Coronary artery (tissue), 2 donors: ENCODE measurements around the gene USP22.

Experiments used
- DNase-seq: peaks from one replicate; pipeline ENCODE4 v3.0.0-alpha.2; 2017; ENCODE audit warnings: low spot score
- H3K27ac ChIP-seq, 2 donors: fragments of 200-600 bp; sonication (generic); one replicate each; pipeline ENCODE4 v1.5.1; 2016 to 2019
- H3K4me3 ChIP-seq: fragments of 200-600 bp; sonication (generic); 2 replicates; pipeline ENCODE4 v1.5.1; 2016; ENCODE audit warnings: mild to moderate bottlenecking, moderate library complexity
- TF ChIP-seq, protein P1 (sequence below): fragments of 200-600 bp; sonication (generic); IDR thresholded peaks from one replicate; pipeline ENCODE4 v1.5.1; 2019; ENCODE audit warnings: antibody characterized with exemption

The USP22 gene

DNA sequence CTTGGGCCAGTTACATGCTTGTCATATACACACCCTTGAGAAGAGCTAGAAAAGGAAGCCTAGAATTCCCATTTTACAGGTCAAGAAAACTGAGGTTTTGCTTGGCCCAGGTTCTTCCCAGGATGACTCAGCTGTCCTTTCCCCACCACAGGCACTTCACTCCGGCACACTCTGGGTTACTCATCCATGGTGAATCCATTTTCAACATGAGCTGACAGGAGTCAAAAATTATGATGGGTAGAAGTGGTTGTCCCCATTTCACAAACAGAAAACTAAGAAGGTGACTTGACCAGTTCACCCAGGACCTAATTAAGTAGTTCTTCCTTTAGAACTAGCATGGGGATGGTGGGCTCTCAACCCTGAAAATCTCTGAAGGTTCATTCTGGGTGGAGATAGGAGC, 67.2 kb downstream of the USP22 start:
- DNase-seq = no peak
- Histone ChIP-seq H3K27ac (no peak overlapping the region), H3K4me3 (no peak overlapping the region)
- TF ChIP-seq, protein P1, sequence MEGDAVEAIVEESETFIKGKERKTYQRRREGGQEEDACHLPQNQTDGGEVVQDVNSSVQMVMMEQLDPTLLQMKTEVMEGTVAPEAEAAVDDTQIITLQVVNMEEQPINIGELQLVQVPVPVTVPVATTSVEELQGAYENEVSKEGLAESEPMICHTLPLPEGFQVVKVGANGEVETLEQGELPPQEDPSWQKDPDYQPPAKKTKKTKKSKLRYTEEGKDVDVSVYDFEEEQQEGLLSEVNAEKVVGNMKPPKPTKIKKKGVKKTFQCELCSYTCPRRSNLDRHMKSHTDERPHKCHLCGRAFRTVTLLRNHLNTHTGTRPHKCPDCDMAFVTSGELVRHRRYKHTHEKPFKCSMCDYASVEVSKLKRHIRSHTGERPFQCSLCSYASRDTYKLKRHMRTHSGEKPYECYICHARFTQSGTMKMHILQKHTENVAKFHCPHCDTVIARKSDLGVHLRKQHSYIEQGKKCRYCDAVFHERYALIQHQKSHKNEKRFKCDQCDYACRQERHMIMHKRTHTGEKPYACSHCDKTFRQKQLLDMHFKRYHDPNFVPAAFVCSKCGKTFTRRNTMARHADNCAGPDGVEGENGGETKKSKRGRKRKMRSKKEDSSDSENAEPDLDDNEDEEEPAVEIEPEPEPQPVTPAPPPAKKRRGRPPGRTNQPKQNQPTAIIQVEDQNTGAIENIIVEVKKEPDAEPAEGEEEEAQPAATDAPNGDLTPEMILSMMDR = no peak

DNA sequence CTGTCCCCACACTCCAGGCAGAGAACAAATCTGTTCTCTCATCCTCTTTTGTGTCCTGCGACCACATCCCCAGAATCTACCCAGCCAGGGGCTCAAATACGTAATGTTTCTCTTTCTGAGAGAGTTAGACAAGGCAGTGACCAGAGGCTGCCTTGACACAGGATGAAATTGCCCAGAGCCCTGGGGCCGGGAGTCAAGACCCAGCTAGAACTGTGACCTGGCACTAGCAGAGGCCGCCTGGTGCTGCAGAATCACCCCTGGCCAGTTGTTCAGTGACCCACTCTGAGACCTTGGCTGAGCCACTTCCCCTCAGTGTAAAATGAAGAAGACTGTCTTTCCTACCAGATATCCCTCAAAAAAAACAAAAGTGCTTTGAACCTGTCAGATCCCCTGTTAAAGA, 72.5 kb downstream of the USP22 start:
- TF ChIP-seq, protein P1 = no peak
- Histone ChIP-seq H3K4me3 (no peak overlapping the region), H3K27ac (no peak overlapping the region)
- no peak for DNase-seq

DNA sequence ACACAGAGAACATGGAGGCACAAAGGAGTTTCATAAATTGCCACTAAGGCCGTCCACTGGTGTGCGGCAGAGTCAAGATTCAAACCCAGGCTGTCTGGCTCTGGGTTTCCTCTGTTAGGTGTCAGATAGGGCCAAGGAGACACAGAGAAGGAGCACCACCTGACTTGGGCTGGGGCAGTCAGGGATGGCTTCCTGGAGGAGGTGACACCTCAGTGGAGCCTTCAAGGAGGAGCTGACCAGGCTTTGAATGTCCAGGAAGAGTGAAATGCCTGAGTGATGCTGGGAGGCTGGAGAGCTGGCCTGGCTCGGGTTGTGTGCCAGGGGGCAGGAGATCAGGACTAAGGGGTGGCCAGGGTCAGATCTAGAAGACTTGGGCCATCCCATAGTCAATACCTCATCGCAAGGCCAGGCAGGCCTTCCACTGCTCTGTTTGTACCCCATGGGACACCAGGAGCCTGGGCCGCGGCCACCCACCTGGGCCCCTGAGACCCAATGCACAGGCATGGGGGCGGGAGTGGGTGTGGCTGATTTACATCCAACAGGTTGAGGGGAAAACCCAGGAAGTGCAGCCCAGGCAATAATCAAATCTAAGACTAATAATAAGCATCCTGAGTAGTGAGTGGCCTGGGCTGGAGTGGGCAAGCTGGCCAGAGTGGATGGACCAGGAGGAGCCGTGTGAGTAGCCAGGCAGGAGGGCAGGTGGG, 73.7 kb downstream of the USP22 start:
- Histone ChIP-seq H3K27ac (no peak overlapping the region), H3K4me3 (no peak overlapping the region)
- no peak for DNase-seq
- TF ChIP-seq, protein P1 = no peak

DNA sequence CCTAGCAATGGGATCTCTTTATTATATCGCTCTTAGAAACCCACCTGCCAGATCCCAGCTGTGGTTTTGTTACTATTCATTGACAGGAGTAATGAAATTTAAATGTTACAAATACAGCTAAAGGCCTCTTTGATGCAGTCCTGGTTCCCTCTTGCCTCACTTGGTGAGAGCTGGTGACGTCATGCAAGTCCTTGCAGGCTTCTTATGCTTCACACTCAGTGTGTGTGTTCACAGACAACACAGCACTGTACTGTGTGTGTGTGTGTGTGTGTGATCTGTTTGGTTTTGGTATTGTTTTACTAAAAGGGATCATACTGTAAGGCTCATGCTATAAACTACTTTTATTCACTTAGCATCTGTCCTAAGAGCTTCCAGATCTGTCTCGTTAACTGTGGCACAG, 75.0 kb downstream of the USP22 start:
- H3K4me3 ChIP-seq = no peak overlapping the region
- no peak for DNase-seq
- no peak overlapping the region for H3K27ac ChIP-seq
- TF ChIP-seq, protein P1 = no peak

DNA sequence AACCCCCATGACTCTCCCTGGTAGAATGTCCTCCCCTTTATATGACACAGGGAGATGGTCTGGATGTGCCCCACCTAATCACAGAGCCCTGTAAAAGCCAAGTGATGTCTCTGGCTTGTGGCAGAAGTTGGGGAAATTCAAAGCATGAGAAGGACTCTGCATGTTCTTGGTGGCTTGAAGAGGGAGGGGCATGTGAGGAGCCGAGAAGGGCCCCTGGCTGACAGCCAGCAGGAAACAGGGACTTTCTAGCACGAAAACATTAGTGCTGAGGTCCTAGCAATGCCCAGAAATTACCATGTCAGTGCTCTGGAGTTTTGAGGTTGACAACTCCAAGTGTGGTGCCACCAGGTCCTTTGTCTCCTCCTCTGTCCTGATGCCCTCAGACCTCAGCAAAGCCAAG, 75.9 kb downstream of the USP22 start:
- DNase-seq = no peak
- TF ChIP-seq, protein P1 = no peak
- Histone ChIP-seq H3K27ac (no peak overlapping the region), H3K4me3 (no peak overlapping the region)

DNA sequence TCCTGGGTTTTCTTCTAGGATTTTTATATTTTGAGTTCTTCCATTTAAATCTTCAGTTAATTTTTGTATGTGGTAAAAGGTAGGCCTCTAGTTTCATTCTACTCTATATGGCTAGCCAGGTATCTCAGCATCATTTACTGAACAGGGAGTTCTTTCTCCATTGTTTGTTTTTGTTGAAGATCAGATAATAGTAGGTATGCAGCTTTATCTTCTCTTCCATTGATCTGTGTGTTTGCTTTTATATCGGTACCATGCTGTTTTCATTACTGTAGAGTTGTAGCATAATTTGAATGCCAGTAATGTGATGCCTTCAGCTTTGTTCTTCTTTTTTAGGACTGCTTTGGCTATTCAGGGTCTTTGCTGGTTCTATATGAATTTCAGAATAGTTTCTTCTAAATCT, 77.3 kb downstream of the USP22 start:
- Histone ChIP-seq H3K4me3 (no peak overlapping the region), H3K27ac (no peak overlapping the region)
- no peak for DNase-seq
- TF ChIP-seq, protein P1 = no peak

DNA sequence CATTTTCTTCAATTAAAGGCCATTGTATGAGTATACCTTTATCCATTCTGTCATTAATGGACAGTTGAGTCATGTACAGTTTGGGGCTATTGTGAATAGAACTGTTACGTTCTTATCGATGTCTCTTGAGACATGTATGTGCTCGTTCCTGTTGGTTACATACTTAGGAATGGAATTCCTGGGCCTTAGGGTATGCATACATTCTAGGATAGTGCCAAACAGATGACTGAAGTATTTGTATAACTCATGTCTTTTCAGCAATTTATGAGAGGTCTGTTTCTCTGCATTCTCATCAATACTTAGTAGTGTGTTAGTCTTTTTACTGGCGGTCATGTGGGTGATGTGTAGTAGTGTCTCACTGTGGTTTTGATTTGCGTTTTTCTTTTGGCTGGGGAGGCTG, 81.2 kb downstream of the USP22 start:
- Histone ChIP-seq H3K4me3 (no peak overlapping the region), H3K27ac (no peak overlapping the region)
- TF ChIP-seq, protein P1 = no peak
- no peak for DNase-seq
